GM19452 (cell line): ENCODE measurements around the gene GPR26.

ENCODE experiments used
- ATAC-seq: cut with Tn5 transposase; IDR thresholded peaks from one replicate; pipeline ENCODE4 v1.9.1; 2021; ENCODE audit not compliant: unreplicated experiment

The GPR26 gene

GRCh38 chr10:123666318-123667236, at the start of gene GPR26:
GPR26 (plus strand) TSS chr10:123666355; CDS start chr10:123666408, 53 bp downstream.
- ATAC-seq = no peak

GRCh38 chr10:123618224-123618623, 47.9 kb upstream of the GPR26 start:
- no peak for ATAC-seq

GRCh38 chr10:123619067-123619855, 46.9 kb upstream of the GPR26 start:
- no peak for ATAC-seq

GRCh38 chr10:123620621-123621020, 45.5 kb upstream of the GPR26 start:
- ATAC-seq = no peak

GRCh38 chr10:123621492-123621891, 44.7 kb upstream of the GPR26 start:
- no peak for ATAC-seq

- no peak for ATAC-seq
Observed at GRCh38 chr10:123621916-123622315, 44.2 kb upstream of the GPR26 start.

- no peak for ATAC-seq
Observed at GRCh38 chr10:123622381-123622780, 43.8 kb upstream of the GPR26 start.

- no peak for ATAC-seq
Observed at GRCh38 chr10:123624086-123624485, 42.1 kb upstream of the GPR26 start.

- ATAC-seq = no peak
Observed at GRCh38 chr10:123633106-123633505, 33.0 kb upstream of the GPR26 start.

GRCh38 chr10:123633636-123634035, 32.5 kb upstream of the GPR26 start:
- no peak for ATAC-seq

- ATAC-seq = no peak
Observed at GRCh38 chr10:123634221-123634620, 31.9 kb upstream of the GPR26 start.

GRCh38 chr10:123635131-123635530, 31.0 kb upstream of the GPR26 start:
- no peak for ATAC-seq

GRCh38 chr10:123635745-123636144, 30.4 kb upstream of the GPR26 start:
- ATAC-seq = no peak

- ATAC-seq = no peak
Observed at GRCh38 chr10:123636598-123637325, 29.4 kb upstream of the GPR26 start.

GRCh38 chr10:123637326-123637880, 28.8 kb upstream of the GPR26 start:
- no peak for ATAC-seq

- ATAC-seq = no peak
Observed at GRCh38 chr10:123639131-123639530, 27.0 kb upstream of the GPR26 start.

GRCh38 chr10:123640016-123640535, 26.1 kb upstream of the GPR26 start:
- no peak for ATAC-seq

GRCh38 chr10:123642293-123642692, 23.9 kb upstream of the GPR26 start:
- no peak for ATAC-seq

GRCh38 chr10:123642697-123643096, 23.5 kb upstream of the GPR26 start:
- ATAC-seq = no peak

GRCh38 chr10:123643315-123643714, 22.8 kb upstream of the GPR26 start:
- no peak for ATAC-seq

- no peak for ATAC-seq
Observed at GRCh38 chr10:123645016-123645415, 21.1 kb upstream of the GPR26 start.
